Measurements from ENCODE around the gene SEMA4C. TPM values are rescaled to one million over a fixed set of nuclear protein-coding genes. Genes with fewer than 3 reads are reported as not detected.

Gene SEMA4C
- total RNA-seq, 2 donors from 2014 or later = 82.5 to 92.1 TPM

GRCh38 chr2:96918092-96918753 is 48.3 kb upstream of the SEMA4C start:
- no peak overlapping the region for H3K27ac Mint-ChIP-seq

DNA sequence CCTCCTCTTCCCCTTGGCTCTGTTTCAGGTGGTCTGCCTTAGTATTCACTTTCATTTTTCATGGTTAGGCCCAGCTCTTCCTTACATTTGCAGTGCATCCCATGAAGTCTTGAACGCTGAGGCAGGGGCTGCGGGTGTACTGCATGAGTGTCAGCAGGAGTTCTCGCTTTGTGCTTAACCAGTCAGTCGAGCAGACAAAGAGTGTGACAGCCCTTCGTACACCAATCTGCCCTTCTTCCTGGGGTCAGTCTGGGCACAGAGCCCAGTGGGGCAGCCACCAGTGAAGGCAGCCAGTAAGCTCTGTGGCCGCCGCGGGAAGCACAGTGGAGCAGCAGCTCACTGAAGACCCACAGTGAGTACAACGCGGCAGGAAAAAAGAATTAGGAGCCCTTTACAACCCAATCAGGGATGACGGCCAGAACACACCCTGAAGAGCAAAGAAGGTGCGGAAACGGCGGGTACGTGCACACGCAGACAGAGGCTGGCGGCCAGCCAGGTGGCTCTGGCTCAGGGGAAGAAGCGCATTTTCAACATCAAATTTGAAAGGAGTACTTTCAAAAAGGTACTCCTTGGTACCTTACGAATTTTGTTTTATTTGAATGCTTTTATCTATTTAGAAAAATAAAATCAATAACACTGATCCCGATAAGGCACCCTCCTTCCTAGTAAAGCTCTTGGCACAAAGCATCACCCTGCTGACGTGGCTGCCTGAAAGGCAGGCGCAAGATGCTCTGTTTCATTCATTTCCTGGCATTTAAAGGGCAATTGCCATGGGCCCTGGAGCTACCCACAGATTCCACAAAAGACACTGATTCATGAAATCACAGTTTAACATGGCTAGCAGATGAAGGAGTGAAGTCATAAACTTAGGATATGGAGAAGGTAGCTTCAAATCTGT is 47.0 kb upstream of the SEMA4C start:
- Histone ChIP-seq H3K36me3 (ENCODE audit: control insufficient read depth, insufficient read depth, low read length) (no peaks in the 10 kb centered on the region), H3K27me3 (ENCODE audit: control insufficient read depth, insufficient read depth, low read length, poor library complexity, severe bottlenecking) (no peaks in the 10 kb centered on the region), H3K9ac (ENCODE audit: extremely low read depth, low read length, poor library complexity, severe bottlenecking) (no peak overlapping the region), H3K27ac (ENCODE audit: low read depth, low read length) (no peak overlapping the region), H3K4me3 (ENCODE audit: low read length) (no peak overlapping the region), H3K4me1 (ENCODE audit: control insufficient read depth, insufficient read depth, low read length) (no peaks in the 10 kb centered on the region), H3K9me3 (ENCODE audit: control insufficient read depth, low read length) (no peaks in the 10 kb centered on the region)
- no peak for DNase-seq
- TF ChIP-seq, protein P1, sequence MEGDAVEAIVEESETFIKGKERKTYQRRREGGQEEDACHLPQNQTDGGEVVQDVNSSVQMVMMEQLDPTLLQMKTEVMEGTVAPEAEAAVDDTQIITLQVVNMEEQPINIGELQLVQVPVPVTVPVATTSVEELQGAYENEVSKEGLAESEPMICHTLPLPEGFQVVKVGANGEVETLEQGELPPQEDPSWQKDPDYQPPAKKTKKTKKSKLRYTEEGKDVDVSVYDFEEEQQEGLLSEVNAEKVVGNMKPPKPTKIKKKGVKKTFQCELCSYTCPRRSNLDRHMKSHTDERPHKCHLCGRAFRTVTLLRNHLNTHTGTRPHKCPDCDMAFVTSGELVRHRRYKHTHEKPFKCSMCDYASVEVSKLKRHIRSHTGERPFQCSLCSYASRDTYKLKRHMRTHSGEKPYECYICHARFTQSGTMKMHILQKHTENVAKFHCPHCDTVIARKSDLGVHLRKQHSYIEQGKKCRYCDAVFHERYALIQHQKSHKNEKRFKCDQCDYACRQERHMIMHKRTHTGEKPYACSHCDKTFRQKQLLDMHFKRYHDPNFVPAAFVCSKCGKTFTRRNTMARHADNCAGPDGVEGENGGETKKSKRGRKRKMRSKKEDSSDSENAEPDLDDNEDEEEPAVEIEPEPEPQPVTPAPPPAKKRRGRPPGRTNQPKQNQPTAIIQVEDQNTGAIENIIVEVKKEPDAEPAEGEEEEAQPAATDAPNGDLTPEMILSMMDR (conservative IDR thresholded peaks at IDR 0.05) = peak; percentile 8
- 92 to 94% methylated on average over 13 to 22 of the region's 22 CpGs for WGBS, 2 experiments (ENCODE audit: insufficient coverage in 1 of 2, insufficient read length in 1 of 2)
- no peak overlapping the region for H3K27ac Mint-ChIP-seq
- H3K4me3 Mint-ChIP-seq = no peak overlapping the region
- no peaks in the 10 kb centered on the region for H3K9me3 Mint-ChIP-seq
- H3K36me3 Mint-ChIP-seq (ENCODE audit: low read depth) = no peaks in the 10 kb centered on the region
- peaks cover 18% of the 10 kb centered on the region for H3K27me3 Mint-ChIP-seq (ENCODE audit: insufficient read depth)
- H3K4me1 Mint-ChIP-seq = peaks cover 12% of the 10 kb centered on the region

More at GRCh38 chr2:96918092-96918753, 48.3 kb upstream of the SEMA4C start:
- TF ChIP-seq, protein P1 (conservative IDR thresholded peaks at IDR 0.05) = no peak
- no peaks in the 10 kb centered on the region for H3K9me3 Mint-ChIP-seq
- DNase-seq = no peak
- Histone ChIP-seq H3K27ac (ENCODE audit: low read depth, low read length) (no peak overlapping the region), H3K27me3 (ENCODE audit: control insufficient read depth, insufficient read depth, low read length, poor library complexity, severe bottlenecking) (no peaks in the 10 kb centered on the region), H3K36me3 (ENCODE audit: control insufficient read depth, insufficient read depth, low read length) (no peaks in the 10 kb centered on the region), H3K4me3 (ENCODE audit: low read length) (no peak overlapping the region), H3K4me1 (ENCODE audit: control insufficient read depth, insufficient read depth, low read length) (no peaks in the 10 kb centered on the region), H3K9me3 (ENCODE audit: control insufficient read depth, low read length) (no peaks in the 10 kb centered on the region), H3K9ac (ENCODE audit: extremely low read depth, low read length, poor library complexity, severe bottlenecking) (no peak overlapping the region)
- H3K4me1 Mint-ChIP-seq = peaks cover 6% of the 10 kb centered on the region
- peaks cover 18% of the 10 kb centered on the region for H3K27me3 Mint-ChIP-seq (ENCODE audit: insufficient read depth)
- H3K36me3 Mint-ChIP-seq (ENCODE audit: low read depth) = no peaks in the 10 kb centered on the region
- no peak overlapping the region for H3K4me3 Mint-ChIP-seq

GRCh38 chr2:96916156-96916630 is 46.3 kb upstream of the SEMA4C start:
- H3K27me3 ChIP-seq (ENCODE audit: control insufficient read depth, insufficient read depth, low read length, poor library complexity, severe bottlenecking) = no peaks in the 10 kb centered on the region
- Mint-ChIP-seq H3K36me3 (ENCODE audit: low read depth) (no peaks in the 10 kb centered on the region), H3K4me3 (no peak overlapping the region), H3K27ac (no peak overlapping the region), H3K4me1 (peaks cover 12% of the 10 kb centered on the region), H3K9me3 (no peaks in the 10 kb centered on the region), H3K27me3 (ENCODE audit: insufficient read depth) (peaks cover 12% of the 10 kb centered on the region)
- H3K4me1 ChIP-seq (ENCODE audit: control insufficient read depth, insufficient read depth, low read length) = no peaks in the 10 kb centered on the region
- no peaks in the 10 kb centered on the region for H3K36me3 ChIP-seq (ENCODE audit: control insufficient read depth, insufficient read depth, low read length)
- TF ChIP-seq, protein P1 (conservative IDR thresholded peaks at IDR 0.05) = peak; percentile 47
- 93 to 97% methylated on average over 6 to 10 of the region's 10 CpGs for WGBS, 2 experiments (ENCODE audit: insufficient coverage in 1 of 2, insufficient read length in 1 of 2)
- H3K9ac ChIP-seq (ENCODE audit: extremely low read depth, low read length, poor library complexity, severe bottlenecking) = no peak overlapping the region
- no peak for DNase-seq
- H3K27ac ChIP-seq (ENCODE audit: low read depth, low read length) = no peak overlapping the region
- no peak overlapping the region for H3K4me3 ChIP-seq (ENCODE audit: low read length)
- H3K9me3 ChIP-seq (ENCODE audit: control insufficient read depth, low read length) = no peaks in the 10 kb centered on the region
